Measurements from ENCODE around the gene EID3.

Gene EID3

DNA sequence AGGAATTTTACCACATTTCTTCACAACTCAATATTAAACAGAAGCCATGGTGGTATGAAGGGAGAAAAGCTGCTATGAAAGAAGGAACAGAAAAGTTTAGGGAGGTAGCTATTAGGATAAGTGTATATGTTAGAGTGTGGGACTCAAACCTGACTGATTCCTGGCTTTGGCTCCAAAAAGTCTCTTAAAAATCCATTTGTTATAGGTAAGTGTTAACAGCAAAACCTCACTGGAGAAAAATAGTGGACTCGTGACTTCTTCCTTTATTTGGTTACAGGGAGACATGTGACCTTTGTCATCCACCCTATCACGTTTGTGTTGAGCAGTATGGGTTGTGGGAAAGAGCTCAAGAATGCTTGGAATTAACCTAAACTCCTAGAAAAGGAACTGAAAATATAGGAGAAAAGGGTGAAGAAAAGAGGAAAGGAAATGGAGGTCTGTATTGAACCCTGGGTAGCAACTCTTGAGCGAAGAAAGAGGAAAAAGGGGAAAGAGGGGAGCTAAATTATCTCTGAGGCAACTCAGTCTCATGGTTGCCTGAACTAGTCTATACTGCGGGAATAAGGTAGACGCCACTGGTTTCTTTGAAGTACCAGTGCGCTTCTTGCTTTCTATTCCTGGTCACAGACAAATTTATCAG is 3.6 kb upstream of the EID3 start:
- Histone ChIP-seq H3K27ac (ENCODE audit: low read depth, low read length) (no peak overlapping the region), H3K4me2 (ENCODE audit: low read depth, low read length, poor library complexity, severe bottlenecking) (no peak overlapping the region), H3F3A (ENCODE audit: insufficient read depth) (no peaks in the 10 kb centered on the region; the same call in 1 of the 2 replicates), H3K27me3 (ENCODE audit: low read length) (no peaks in the 10 kb centered on the region), H3K36me3 (ENCODE audit: low read length) (peaks cover 9% of the 10 kb centered on the region; the same call in 1 of the 2 replicates), H2AFZ (ENCODE audit: low read depth, low read length, severe bottlenecking) (no peak overlapping the region), H3K9me3 (ENCODE audit: insufficient read depth, low read length) (no peaks in the 10 kb centered on the region), H3K79me2 (ENCODE audit: insufficient read depth, low read length) (peaks cover 96% of the 10 kb centered on the region), H3K9ac (ENCODE audit: low read length) (no peak overlapping the region), H4K20me1 (ENCODE audit: low read depth, low read length) (peaks cover 24% of the 10 kb centered on the region), H3K9me2 (replicated peaks; ENCODE audit: insufficient read depth, low read length) (no peaks in the 10 kb centered on the region), H3K4me3 (ENCODE audit: insufficient read depth, low read length, poor library complexity, severe bottlenecking) (no peak overlapping the region)
- no peak for TF ChIP-seq EZH2phosphoT487 (conservative IDR thresholded peaks at IDR 0.05; ENCODE audit: low read length)
- TF ChIP-seq, protein P1, sequence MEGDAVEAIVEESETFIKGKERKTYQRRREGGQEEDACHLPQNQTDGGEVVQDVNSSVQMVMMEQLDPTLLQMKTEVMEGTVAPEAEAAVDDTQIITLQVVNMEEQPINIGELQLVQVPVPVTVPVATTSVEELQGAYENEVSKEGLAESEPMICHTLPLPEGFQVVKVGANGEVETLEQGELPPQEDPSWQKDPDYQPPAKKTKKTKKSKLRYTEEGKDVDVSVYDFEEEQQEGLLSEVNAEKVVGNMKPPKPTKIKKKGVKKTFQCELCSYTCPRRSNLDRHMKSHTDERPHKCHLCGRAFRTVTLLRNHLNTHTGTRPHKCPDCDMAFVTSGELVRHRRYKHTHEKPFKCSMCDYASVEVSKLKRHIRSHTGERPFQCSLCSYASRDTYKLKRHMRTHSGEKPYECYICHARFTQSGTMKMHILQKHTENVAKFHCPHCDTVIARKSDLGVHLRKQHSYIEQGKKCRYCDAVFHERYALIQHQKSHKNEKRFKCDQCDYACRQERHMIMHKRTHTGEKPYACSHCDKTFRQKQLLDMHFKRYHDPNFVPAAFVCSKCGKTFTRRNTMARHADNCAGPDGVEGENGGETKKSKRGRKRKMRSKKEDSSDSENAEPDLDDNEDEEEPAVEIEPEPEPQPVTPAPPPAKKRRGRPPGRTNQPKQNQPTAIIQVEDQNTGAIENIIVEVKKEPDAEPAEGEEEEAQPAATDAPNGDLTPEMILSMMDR (IDR thresholded peaks at IDR 0.05; ENCODE audit: insufficient read depth, low read length, poor library complexity, severe bottlenecking), result no peak

DNA sequence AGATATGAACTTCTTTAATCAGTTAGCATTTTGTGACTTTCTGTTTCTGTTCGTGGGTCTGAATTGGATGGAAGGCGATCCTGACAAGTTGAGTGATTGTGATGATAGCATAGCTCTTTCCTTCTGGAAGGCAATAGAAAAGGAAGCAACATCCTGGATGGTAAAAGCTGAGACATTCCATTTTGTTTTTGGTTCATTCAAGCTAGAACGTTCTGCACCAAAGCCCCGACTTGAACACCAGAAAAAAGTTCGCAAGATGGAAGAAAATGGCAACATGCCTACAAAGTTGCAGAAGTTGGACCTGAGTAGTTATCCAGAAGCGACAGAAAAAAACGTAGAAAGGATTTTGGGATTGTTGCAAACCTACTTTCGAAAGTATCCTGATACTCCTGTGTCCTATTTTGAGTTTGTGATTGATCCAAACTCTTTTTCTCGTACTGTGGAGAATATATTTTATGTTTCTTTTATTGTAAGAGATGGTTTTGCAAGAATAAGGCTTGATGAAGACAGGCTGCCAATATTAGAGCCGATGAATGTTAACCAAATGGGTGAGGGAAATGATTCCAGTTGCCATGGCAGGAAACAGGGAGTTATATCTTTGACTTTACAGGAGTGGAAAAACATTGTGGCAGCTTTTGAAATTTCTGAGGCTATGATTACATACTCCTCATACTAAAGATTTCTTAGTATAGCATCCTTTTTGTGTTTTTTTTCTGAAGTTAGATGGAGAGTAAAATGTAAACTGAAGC is 896 bp downstream of the EID3 start:
- H3K4me2 ChIP-seq (ENCODE audit: low read depth, low read length, poor library complexity, severe bottlenecking), result peak overlapping the region; percentile 58
- 0 out of 2 replicates have a peak, but pooled peaks cover 3% of the 10 kb centered on the region for H3K36me3 ChIP-seq (ENCODE audit: low read length)
- peaks cover 99% of the 10 kb centered on the region for H3K79me2 ChIP-seq (ENCODE audit: insufficient read depth, low read length)
- peak overlapping the region; percentile 25; the same call in 1 of the 2 replicates for H3K9ac ChIP-seq (ENCODE audit: low read length)
- H3K9me2 ChIP-seq (replicated peaks; ENCODE audit: insufficient read depth, low read length), result no peaks in the 10 kb centered on the region
- H3K27ac ChIP-seq (ENCODE audit: low read depth, low read length), result no peak overlapping the region
- TF ChIP-seq, protein P1 (IDR thresholded peaks at IDR 0.05; ENCODE audit: insufficient read depth, low read length, poor library complexity, severe bottlenecking), result no peak
- no peak for TF ChIP-seq EZH2phosphoT487 (conservative IDR thresholded peaks at IDR 0.05; ENCODE audit: low read length)
- H3K9me3 ChIP-seq (ENCODE audit: insufficient read depth, low read length), result no peaks in the 10 kb centered on the region
- H4K20me1 ChIP-seq (ENCODE audit: low read depth, low read length), result peaks cover 26% of the 10 kb centered on the region; the same call in 1 of the 2 replicates
- H3K27me3 ChIP-seq (ENCODE audit: low read length), result no peaks in the 10 kb centered on the region
- no peak overlapping the region for H2AFZ ChIP-seq (ENCODE audit: low read depth, low read length, severe bottlenecking)
- H3K4me3 ChIP-seq (ENCODE audit: insufficient read depth, low read length, poor library complexity, severe bottlenecking), result no peak overlapping the region
- no peaks in the 10 kb centered on the region; the same call in 1 of the 2 replicates for H3F3A ChIP-seq (ENCODE audit: insufficient read depth)

DNA sequence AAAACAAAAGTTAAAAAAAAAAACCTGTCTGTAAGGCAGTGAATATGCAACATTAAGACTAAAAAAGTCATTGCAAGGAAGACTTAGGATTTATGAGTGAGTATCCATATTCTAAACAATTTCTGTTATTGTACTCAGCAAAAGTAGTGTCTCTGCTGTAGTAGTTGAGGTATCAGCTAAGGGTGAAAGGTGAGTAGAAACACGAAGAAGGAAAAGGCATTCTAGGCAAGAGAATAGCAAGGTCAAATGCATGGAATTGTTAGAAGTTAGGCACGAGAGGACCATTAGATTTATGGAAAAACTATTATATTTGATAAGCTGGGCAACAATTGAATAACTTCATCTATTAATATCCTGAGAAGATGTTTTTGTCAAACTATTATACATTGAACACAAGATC is 1.8 kb downstream of the EID3 start:
- no peaks in the 10 kb centered on the region for H3K9me3 ChIP-seq (ENCODE audit: insufficient read depth, low read length)
- H3K79me2 ChIP-seq (ENCODE audit: insufficient read depth, low read length), result peaks cover 99% of the 10 kb centered on the region
- H3K27me3 ChIP-seq (ENCODE audit: low read length), result no peaks in the 10 kb centered on the region
- no peaks in the 10 kb centered on the region for H3K9me2 ChIP-seq (replicated peaks; ENCODE audit: insufficient read depth, low read length)
- H3K27ac ChIP-seq (ENCODE audit: low read depth, low read length), result no peak overlapping the region
- H3F3A ChIP-seq (ENCODE audit: insufficient read depth), result no peaks in the 10 kb centered on the region; the same call in 1 of the 2 replicates
- TF ChIP-seq, protein P1 (IDR thresholded peaks at IDR 0.05; ENCODE audit: insufficient read depth, low read length, poor library complexity, severe bottlenecking), result no peak
- TF ChIP-seq EZH2phosphoT487 (conservative IDR thresholded peaks at IDR 0.05; ENCODE audit: low read length), result no peak
- H4K20me1 ChIP-seq (ENCODE audit: low read depth, low read length), result peaks cover 31% of the 10 kb centered on the region
- 0 out of 2 replicates have a peak, but pooled peaks cover 3% of the 10 kb centered on the region for H3K36me3 ChIP-seq (ENCODE audit: low read length)
- no peak overlapping the region for H3K9ac ChIP-seq (ENCODE audit: low read length)
- H3K4me2 ChIP-seq (ENCODE audit: low read depth, low read length, poor library complexity, severe bottlenecking), result no peak overlapping the region
- no peak overlapping the region for H2AFZ ChIP-seq (ENCODE audit: low read depth, low read length, severe bottlenecking)
- no peak overlapping the region for H3K4me3 ChIP-seq (ENCODE audit: insufficient read depth, low read length, poor library complexity, severe bottlenecking)
